Measurements from ENCODE around the gene IMMP2L. TPM values are rescaled to one million over a fixed set of nuclear protein-coding genes. Genes with fewer than 3 reads are reported as not detected.

Gene IMMP2L
- total RNA-seq, 1 donor from 2014 or later, result 11.2 TPM

GRCh38 chr7:111535142-111535870 is 27.0 kb downstream of the IMMP2L start:
- Mint-ChIP-seq H3K4me1 (ENCODE audit: unreplicated experiment) (peaks cover 9% of the 10 kb centered on the region), H3K4me3 (ENCODE audit: unreplicated experiment) (no peak overlapping the region), H3K27ac (ENCODE audit: unreplicated experiment) (no peak overlapping the region), H3K9me3 (ENCODE audit: unreplicated experiment) (no peaks in the 10 kb centered on the region), H3K36me3 (ENCODE audit: low read depth, unreplicated experiment) (no peaks in the 10 kb centered on the region), H3K27me3 (ENCODE audit: unreplicated experiment) (no peaks in the 10 kb centered on the region)
- TF ChIP-seq CTCF (IDR thresholded peaks at IDR 0.05; ENCODE audit: unreplicated experiment), result no peak
- no peak for DNase-seq (ENCODE audit: low spot score)

GRCh38 chr7:111532625-111533024 is 29.7 kb downstream of the IMMP2L start:
- TF ChIP-seq CTCF (IDR thresholded peaks at IDR 0.05; ENCODE audit: unreplicated experiment), result no peak
- H3K4me1 Mint-ChIP-seq (ENCODE audit: unreplicated experiment), result peaks cover 9% of the 10 kb centered on the region
- H3K9me3 Mint-ChIP-seq (ENCODE audit: unreplicated experiment), result no peaks in the 10 kb centered on the region
- H3K27me3 Mint-ChIP-seq (ENCODE audit: unreplicated experiment), result no peaks in the 10 kb centered on the region
- no peak for DNase-seq (ENCODE audit: low spot score)
- H3K4me3 Mint-ChIP-seq (ENCODE audit: unreplicated experiment), result no peak overlapping the region
- no peaks in the 10 kb centered on the region for H3K36me3 Mint-ChIP-seq (ENCODE audit: low read depth, unreplicated experiment)
- H3K27ac Mint-ChIP-seq (ENCODE audit: unreplicated experiment), result no peak overlapping the region

- no peaks in the 10 kb centered on the region for H3K9me3 Mint-ChIP-seq (ENCODE audit: unreplicated experiment)
- H3K4me1 Mint-ChIP-seq (ENCODE audit: unreplicated experiment), result peaks cover 9% of the 10 kb centered on the region
- no peaks in the 10 kb centered on the region for H3K27me3 Mint-ChIP-seq (ENCODE audit: unreplicated experiment)
- H3K27ac Mint-ChIP-seq (ENCODE audit: unreplicated experiment), result no peak overlapping the region
- no peak for TF ChIP-seq CTCF (IDR thresholded peaks at IDR 0.05; ENCODE audit: unreplicated experiment)
- DNase-seq (ENCODE audit: low spot score), result no peak
- H3K36me3 Mint-ChIP-seq (ENCODE audit: low read depth, unreplicated experiment), result no peaks in the 10 kb centered on the region
- no peak overlapping the region for H3K4me3 Mint-ChIP-seq (ENCODE audit: unreplicated experiment)
These were observed 30.3 kb downstream of the IMMP2L start for GRCh38 chr7:111531993-111532392.

GRCh38 chr7:111530356-111530668 is 32.0 kb downstream of the IMMP2L start:
- Mint-ChIP-seq H3K36me3 (ENCODE audit: low read depth, unreplicated experiment) (no peaks in the 10 kb centered on the region), H3K9me3 (ENCODE audit: unreplicated experiment) (no peaks in the 10 kb centered on the region), H3K27me3 (ENCODE audit: unreplicated experiment) (no peaks in the 10 kb centered on the region), H3K27ac (ENCODE audit: unreplicated experiment) (no peak overlapping the region), H3K4me3 (ENCODE audit: unreplicated experiment) (no peak overlapping the region), H3K4me1 (ENCODE audit: unreplicated experiment) (peaks cover 3% of the 10 kb centered on the region)
- TF ChIP-seq CTCF (IDR thresholded peaks at IDR 0.05; ENCODE audit: unreplicated experiment), result no peak
- no peak for DNase-seq (ENCODE audit: low spot score)

- Mint-ChIP-seq H3K27me3 (ENCODE audit: unreplicated experiment) (no peaks in the 10 kb centered on the region), H3K27ac (ENCODE audit: unreplicated experiment) (no peak overlapping the region), H3K36me3 (ENCODE audit: low read depth, unreplicated experiment) (no peaks in the 10 kb centered on the region), H3K9me3 (ENCODE audit: unreplicated experiment) (no peaks in the 10 kb centered on the region), H3K4me1 (ENCODE audit: unreplicated experiment) (no peaks in the 10 kb centered on the region), H3K4me3 (ENCODE audit: unreplicated experiment) (no peak overlapping the region)
- DNase-seq (ENCODE audit: low spot score), result no peak
- TF ChIP-seq CTCF (IDR thresholded peaks at IDR 0.05; ENCODE audit: unreplicated experiment), result no peak
These were observed 32.6 kb downstream of the IMMP2L start for GRCh38 chr7:111529507-111530355.
